ENCODE data around the gene RAB19.

DNA sequence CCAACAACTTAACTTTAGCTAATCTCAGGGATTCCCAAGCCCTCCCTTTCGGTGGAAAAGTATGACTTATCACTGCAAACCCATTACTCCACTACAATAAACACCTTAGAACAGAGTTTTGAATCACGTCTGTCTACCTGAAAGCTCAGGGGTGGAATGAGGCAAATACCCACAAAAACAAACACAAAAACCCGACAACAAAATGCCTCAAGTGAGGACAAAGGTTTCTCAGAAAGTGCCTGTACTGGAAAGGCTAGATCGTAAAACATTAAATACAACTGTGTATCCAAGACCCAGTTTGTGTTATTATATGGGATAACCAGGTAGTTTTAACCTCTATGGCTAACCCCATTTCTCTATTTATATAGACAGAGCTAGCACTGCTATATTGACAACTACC lies 49.4 kb downstream of the RAB19 start:
- TF ChIP-seq POLR2A (IDR thresholded peaks at IDR 0.05) = no peak
- TF ChIP-seq, protein P1, sequence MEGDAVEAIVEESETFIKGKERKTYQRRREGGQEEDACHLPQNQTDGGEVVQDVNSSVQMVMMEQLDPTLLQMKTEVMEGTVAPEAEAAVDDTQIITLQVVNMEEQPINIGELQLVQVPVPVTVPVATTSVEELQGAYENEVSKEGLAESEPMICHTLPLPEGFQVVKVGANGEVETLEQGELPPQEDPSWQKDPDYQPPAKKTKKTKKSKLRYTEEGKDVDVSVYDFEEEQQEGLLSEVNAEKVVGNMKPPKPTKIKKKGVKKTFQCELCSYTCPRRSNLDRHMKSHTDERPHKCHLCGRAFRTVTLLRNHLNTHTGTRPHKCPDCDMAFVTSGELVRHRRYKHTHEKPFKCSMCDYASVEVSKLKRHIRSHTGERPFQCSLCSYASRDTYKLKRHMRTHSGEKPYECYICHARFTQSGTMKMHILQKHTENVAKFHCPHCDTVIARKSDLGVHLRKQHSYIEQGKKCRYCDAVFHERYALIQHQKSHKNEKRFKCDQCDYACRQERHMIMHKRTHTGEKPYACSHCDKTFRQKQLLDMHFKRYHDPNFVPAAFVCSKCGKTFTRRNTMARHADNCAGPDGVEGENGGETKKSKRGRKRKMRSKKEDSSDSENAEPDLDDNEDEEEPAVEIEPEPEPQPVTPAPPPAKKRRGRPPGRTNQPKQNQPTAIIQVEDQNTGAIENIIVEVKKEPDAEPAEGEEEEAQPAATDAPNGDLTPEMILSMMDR (IDR thresholded peaks at IDR 0.05) = no peak

Data from testis (tissue), 2 donors.